ENCODE measurements around the gene ASAH2B. TPM values are rescaled to one million over a fixed set of nuclear protein-coding genes. Genes with fewer than 3 reads are reported as not detected.
A peak's percentile ranks its signal among the peaks of the same experiment; 100 is the strongest.
"Not testable (repeated sequence)": the region's sequence is repeated elsewhere in the genome, so short reads cannot be mapped to it uniquely, and the experiment has no call there.

ASAH2B gene
- total and polyA plus RNA-seq, 2 of the 13 experiments (the other 11 are each of a cell fraction or from before 2014, with no cell fraction given): 4.2 to 4.6 TPM

GRCh38 chr10:50723812-50724211 is 15.9 kb upstream of the ASAH2B start:
- H3K27me3 ChIP-seq (ENCODE audit: control insufficient read depth in 1 of 2, insufficient read depth in 2 of 2, low read length in 2 of 2); H3K9ac ChIP-seq (ENCODE audit: insufficient read depth, low read depth, low read length); H3K4me2 ChIP-seq (ENCODE audit: low read depth, low read length); H3K79me2 ChIP-seq (ENCODE audit: insufficient read depth, low read length); H3K36me3 ChIP-seq (replicated peaks in 1 of 2; ENCODE audit: control insufficient read depth in 1 of 2, insufficient read depth in 2 of 2, low read length in 2 of 2); H3K4me3 ChIP-seq (replicated peaks in 1 of 3; ENCODE audit: insufficient read depth in 1 of 3, low read depth in 2 of 3, low read length in 3 of 3); in situ Hi-C loops (cut with HindIII; ENCODE audit: extremely low pct_ligation_motif_present, low pct_unique_long_range_greater_than_20kb); DNase-seq (ENCODE audit: low spot score); H4K20me1 ChIP-seq (ENCODE audit: insufficient read depth, low read length); intact Hi-C loops (cut with micrococcal nuclease; ENCODE audit: unreplicated experiment); ATAC-seq; CTCF ChIA-PET (ENCODE audit: low intra/inter-chr PET ratio, low total read pairs); FAIRE-seq; H3K4me1 ChIP-seq (ENCODE audit: insufficient read depth, low read length); H3K9me3 ChIP-seq (ENCODE audit: low read length); H3K27ac ChIP-seq (ENCODE audit: extremely low read length, insufficient read depth, low read length); H2AFZ ChIP-seq (ENCODE audit: low read length); POLR2A ChIA-PET; BruUV-seq (replicated peaks): not testable (repeated sequence)
- whole genome bisulfite sequencing (ENCODE audit: low lambda C conversion rate): 17% methylated on average over 5 of the region's 5 CpGs

- intact Hi-C loops (cut with micrococcal nuclease; ENCODE audit: unreplicated experiment); H3K9me3 ChIP-seq (ENCODE audit: low read length); ATAC-seq; H3K9ac ChIP-seq (ENCODE audit: insufficient read depth, low read depth, low read length); H3K4me2 ChIP-seq (ENCODE audit: low read depth, low read length); H3K27ac ChIP-seq (ENCODE audit: extremely low read length, insufficient read depth, low read length); H3K36me3 ChIP-seq (replicated peaks in 1 of 2; ENCODE audit: control insufficient read depth in 1 of 2, insufficient read depth in 2 of 2, low read length in 2 of 2); H4K20me1 ChIP-seq (ENCODE audit: insufficient read depth, low read length); H3K4me3 ChIP-seq (replicated peaks in 1 of 3; ENCODE audit: insufficient read depth in 1 of 3, low read depth in 2 of 3, low read length in 3 of 3); CTCF ChIA-PET (ENCODE audit: low intra/inter-chr PET ratio, low total read pairs); in situ Hi-C loops (cut with HindIII; ENCODE audit: extremely low pct_ligation_motif_present, low pct_unique_long_range_greater_than_20kb); DNase-seq (ENCODE audit: low spot score); H3K27me3 ChIP-seq (ENCODE audit: control insufficient read depth in 1 of 2, insufficient read depth in 2 of 2, low read length in 2 of 2); POLR2A ChIA-PET; BruUV-seq (replicated peaks); H3K4me1 ChIP-seq (ENCODE audit: insufficient read depth, low read length); H3K79me2 ChIP-seq (ENCODE audit: insufficient read depth, low read length); FAIRE-seq; H2AFZ ChIP-seq (ENCODE audit: low read length): not testable (repeated sequence)
- WGBS (ENCODE audit: low lambda C conversion rate): 48% methylated on average over 2 of the region's 2 CpGs
Measured at GRCh38 chr10:50728112-50728511, 11.6 kb upstream of the ASAH2B start.

GRCh38 chr10:50738987-50739617 is 634 bp upstream of the ASAH2B start:
- TF ChIP-seq ZNF770 (CRISPR knock-in tag; IDR thresholded peaks at IDR 0.05) (peak; percentile 80), ZFP41 (CRISPR knock-in tag; IDR thresholded peaks at IDR 0.05; ENCODE audit: borderline replicate concordance) (0 out of 2 replicates have a peak, but pooled peaks have one; percentile 2), ZMYM3 (CRISPR knock-in tag; IDR thresholded peaks at IDR 0.05) (peak; percentile 27; the same call in 1 of the 2 replicates), CBX1 (IDR thresholded peaks at IDR 0.05; ENCODE audit: low read depth) (peak; percentile 6), SNAI1 (CRISPR knock-in tag; IDR thresholded peaks at IDR 0.05; ENCODE audit: borderline replicate concordance) (0 out of 2 replicates have a peak, but pooled peaks have one; percentile 53)
- peak overlapping the region; percentile 68 for H3K9ac ChIP-seq (ENCODE audit: insufficient read depth, low read depth, low read length)
- peak overlapping the region; percentile 86 for H3K4me2 ChIP-seq (ENCODE audit: low read depth, low read length)
- H3K9me3 ChIP-seq (ENCODE audit: low read length); FAIRE-seq; H3K36me3 ChIP-seq (replicated peaks in 1 of 2; ENCODE audit: control insufficient read depth in 1 of 2, insufficient read depth in 2 of 2, low read length in 2 of 2); H4K20me1 ChIP-seq (ENCODE audit: insufficient read depth, low read length); H3K27me3 ChIP-seq (ENCODE audit: control insufficient read depth in 1 of 2, insufficient read depth in 2 of 2, low read length in 2 of 2); ATAC-seq; intact Hi-C loops (cut with micrococcal nuclease; ENCODE audit: unreplicated experiment); in situ Hi-C loops (cut with HindIII; ENCODE audit: extremely low pct_ligation_motif_present, low pct_unique_long_range_greater_than_20kb); H3K79me2 ChIP-seq (ENCODE audit: insufficient read depth, low read length); CTCF ChIA-PET (ENCODE audit: low intra/inter-chr PET ratio, low total read pairs); DNase-seq (ENCODE audit: low spot score): not testable (repeated sequence)
- H3K27ac ChIP-seq (ENCODE audit: extremely low read length, insufficient read depth, low read length): peak overlapping the region; percentile 61
- POLR2A ChIA-PET: interaction anchor here (0.7 to 1.8 kb wide), 5 partner anchors 70 to 146 kb away, joined by 3 to 7 read pairs (median 4); partner anchors contain the start of gene A1CF
- peak overlapping the region; percentile 75 to 83 (median 80); a peak in 5 of 6 replicates for H3K4me3 ChIP-seq (replicated peaks in 1 of 3; ENCODE audit: insufficient read depth in 1 of 3, low read depth in 2 of 3, low read length in 3 of 3)
- peaks cover 18% of the 10 kb centered on the region for H3K4me1 ChIP-seq (ENCODE audit: insufficient read depth, low read length)
- TSS peak; percentile 94 for BruUV-seq (replicated peaks)
- peak overlapping the region; percentile 92 for H2AFZ ChIP-seq (ENCODE audit: low read length)
- WGBS (ENCODE audit: low lambda C conversion rate): 76% methylated on average over 22 of the region's 23 CpGs

All from HepG2 (cell line).